Effector CD4-positive, alpha-beta T cell (primary cell): ENCODE measurements around the gene USP17L24. TPM values are rescaled to one million over a fixed set of nuclear protein-coding genes. Genes with fewer than 3 reads are reported as not detected.
"Not testable (repeated sequence)": the region's sequence is repeated elsewhere in the genome, so short reads cannot be mapped to it uniquely, and the experiment has no call there.

Experiments
- DNase-seq: peaks from one replicate; pipeline ENCODE4 v3.0.0-alpha.2; 2020
- total RNA-seq: gene quantifications from one replicate; lab custom pipeline; 2026; lab: John Stamatoyannopoulos, UW

Gene USP17L24, protein sequence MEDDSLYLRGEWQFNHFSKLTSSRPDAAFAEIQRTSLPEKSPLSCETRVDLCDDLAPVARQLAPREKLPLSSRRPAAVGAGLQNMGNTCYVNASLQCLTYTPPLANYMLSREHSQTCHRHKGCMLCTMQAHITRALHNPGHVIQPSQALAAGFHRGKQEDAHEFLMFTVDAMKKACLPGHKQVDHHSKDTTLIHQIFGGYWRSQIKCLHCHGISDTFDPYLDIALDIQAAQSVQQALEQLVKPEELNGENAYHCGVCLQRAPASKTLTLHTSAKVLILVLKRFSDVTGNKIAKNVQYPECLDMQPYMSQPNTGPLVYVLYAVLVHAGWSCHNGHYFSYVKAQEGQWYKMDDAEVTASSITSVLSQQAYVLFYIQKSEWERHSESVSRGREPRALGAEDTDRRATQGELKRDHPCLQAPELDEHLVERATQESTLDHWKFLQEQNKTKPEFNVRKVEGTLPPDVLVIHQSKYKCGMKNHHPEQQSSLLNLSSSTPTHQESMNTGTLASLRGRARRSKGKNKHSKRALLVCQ
- total RNA-seq = not detected

DNA sequence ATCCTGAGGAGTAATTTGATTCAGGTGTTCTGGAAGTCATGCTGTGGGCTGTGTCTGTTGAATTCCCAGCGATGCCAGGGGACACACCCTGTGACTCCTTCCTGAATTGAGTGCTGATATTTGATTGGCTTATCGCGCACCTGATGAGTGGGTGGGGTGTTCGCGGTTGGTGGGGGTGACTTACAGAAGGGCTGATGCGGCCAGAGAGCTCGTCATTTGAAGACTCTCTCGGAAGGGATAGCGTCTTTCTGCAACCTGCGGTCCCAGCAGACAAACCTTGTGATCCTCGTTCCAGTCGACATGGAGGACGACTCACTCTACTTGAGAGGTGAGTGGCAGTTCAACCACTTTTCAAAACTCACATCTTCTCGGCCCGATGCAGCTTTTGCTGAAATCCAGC, at the start of gene USP17L24:
Gene USP17L24, plus strand, starts transcription at position 301 of the 400 bp plus-strand sequence. Its CDS starts 0 bp downstream, at position 301.
- not testable (repeated sequence) for DNase-seq

DNA sequence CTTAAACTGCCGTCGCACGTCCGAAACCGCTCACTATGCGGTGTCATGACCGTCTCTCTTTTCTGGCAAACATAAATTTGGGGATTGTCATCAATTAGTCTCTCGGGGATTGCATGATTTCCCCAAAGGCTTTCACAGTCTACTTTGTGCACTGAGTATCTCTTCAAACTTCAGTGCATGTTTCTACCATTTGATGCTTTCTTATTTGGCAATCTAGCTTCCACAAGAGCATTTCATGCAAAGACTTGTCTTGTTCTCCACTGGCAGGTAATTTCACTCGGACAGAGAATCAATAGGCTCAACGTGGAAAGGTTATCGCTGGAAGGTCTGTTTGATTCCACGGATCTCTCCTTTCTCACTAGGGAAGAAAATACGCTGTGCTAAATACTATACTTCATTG, 774 bp upstream of the USP17L24 start:
- DNase-seq = not testable (repeated sequence)

DNA sequence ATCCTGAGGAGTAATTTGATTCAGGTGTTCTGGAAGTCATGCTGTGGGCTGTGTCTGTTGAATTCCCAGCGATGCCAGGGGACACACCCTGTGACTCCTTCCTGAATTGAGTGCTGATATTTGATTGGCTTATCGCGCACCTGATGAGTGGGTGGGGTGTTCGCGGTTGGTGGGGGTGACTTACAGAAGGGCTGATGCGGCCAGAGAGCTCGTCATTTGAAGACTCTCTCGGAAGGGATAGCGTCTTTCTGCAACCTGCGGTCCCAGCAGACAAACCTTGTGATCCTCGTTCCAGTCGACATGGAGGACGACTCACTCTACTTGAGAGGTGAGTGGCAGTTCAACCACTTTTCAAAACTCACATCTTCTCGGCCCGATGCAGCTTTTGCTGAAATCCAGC, 4.6 kb downstream of the USP17L24 start, which contains the start of gene USP17L25:
Gene USP17L25, plus strand, starts transcription at position 301 of the 400 bp plus-strand sequence. Its CDS starts 0 bp downstream, at position 301.
- DNase-seq = not testable (repeated sequence)

DNA sequence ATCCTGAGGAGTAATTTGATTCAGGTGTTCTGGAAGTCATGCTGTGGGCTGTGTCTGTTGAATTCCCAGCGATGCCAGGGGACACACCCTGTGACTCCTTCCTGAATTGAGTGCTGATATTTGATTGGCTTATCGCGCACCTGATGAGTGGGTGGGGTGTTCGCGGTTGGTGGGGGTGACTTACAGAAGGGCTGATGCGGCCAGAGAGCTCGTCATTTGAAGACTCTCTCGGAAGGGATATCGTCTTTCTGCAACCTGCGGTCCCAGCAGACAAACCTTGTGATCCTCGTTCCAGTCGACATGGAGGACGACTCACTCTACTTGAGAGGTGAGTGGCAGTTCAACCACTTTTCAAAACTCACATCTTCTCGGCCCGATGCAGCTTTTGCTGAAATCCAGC, 9.4 kb downstream of the USP17L24 start, which contains the start of gene USP17L26:
Gene USP17L26, plus strand, starts transcription at position 301 of the 400 bp plus-strand sequence. Its CDS starts 0 bp downstream, at position 301.
- not testable (repeated sequence) for DNase-seq

DNA sequence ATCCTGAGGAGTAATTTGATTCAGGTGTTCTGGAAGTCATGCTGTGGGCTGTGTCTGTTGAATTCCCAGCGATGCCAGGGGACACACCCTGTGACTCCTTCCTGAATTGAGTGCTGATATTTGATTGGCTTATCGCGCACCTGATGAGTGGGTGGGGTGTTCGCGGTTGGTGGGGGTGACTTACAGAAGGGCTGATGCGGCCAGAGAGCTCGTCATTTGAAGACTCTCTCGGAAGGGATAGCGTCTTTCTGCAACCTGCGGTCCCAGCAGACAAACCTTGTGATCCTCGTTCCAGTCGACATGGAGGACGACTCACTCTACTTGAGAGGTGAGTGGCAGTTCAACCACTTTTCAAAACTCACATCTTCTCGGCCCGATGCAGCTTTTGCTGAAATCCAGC, 14.1 kb downstream of the USP17L24 start, which contains the start of gene USP17L5:
Gene USP17L5, plus strand, starts transcription at position 301 of the 400 bp plus-strand sequence. Its CDS starts 0 bp downstream, at position 301.
- DNase-seq = not testable (repeated sequence)

DNA sequence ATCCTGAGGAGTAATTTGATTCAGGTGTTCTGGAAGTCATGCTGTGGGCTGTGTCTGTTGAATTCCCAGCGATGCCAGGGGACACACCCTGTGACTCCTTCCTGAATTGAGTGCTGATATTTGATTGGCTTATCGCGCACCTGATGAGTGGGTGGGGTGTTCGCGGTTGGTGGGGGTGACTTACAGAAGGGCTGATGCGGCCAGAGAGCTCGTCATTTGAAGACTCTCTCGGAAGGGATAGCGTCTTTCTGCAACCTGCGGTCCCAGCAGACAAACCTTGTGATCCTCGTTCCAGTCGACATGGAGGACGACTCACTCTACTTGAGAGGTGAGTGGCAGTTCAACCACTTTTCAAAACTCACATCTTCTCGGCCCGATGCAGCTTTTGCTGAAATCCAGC, 18.9 kb downstream of the USP17L24 start, which contains the start of gene USP17L27:
Gene USP17L27, plus strand, starts transcription at position 301 of the 400 bp plus-strand sequence. Its CDS starts 0 bp downstream, at position 301.
- not testable (repeated sequence) for DNase-seq

DNA sequence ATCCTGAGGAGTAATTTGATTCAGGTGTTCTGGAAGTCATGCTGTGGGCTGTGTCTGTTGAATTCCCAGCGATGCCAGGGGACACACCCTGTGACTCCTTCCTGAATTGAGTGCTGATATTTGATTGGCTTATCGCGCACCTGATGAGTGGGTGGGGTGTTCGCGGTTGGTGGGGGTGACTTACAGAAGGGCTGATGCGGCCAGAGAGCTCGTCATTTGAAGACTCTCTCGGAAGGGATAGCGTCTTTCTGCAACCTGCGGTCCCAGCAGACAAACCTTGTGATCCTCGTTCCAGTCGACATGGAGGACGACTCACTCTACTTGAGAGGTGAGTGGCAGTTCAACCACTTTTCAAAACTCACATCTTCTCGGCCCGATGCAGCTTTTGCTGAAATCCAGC, 23.6 kb downstream of the USP17L24 start, which contains the start of gene USP17L28:
Gene USP17L28, plus strand, starts transcription at position 301 of the 400 bp plus-strand sequence. Its CDS starts 0 bp downstream, at position 301.
- DNase-seq = not testable (repeated sequence)

DNA sequence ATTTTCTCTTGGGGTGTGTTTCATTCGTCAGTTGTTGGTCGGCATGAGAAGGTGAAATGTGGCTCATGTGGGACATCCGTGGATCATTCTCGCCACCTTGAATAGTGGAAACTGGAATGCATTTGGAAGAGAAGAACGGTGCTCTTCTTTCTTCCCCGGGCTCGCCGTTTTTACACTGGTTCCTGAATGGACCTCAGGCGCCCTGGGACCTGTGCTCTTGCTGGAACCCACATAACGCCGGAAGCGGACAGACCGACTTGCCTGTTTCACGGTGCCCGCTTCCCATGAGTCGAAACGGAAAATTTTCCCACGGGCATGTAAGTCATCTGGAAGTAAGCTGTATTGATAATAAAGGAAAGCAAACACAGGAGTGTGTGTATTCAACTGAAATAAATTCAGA, 25.9 kb downstream of the USP17L24 start:
- DNase-seq = not testable (repeated sequence)

DNA sequence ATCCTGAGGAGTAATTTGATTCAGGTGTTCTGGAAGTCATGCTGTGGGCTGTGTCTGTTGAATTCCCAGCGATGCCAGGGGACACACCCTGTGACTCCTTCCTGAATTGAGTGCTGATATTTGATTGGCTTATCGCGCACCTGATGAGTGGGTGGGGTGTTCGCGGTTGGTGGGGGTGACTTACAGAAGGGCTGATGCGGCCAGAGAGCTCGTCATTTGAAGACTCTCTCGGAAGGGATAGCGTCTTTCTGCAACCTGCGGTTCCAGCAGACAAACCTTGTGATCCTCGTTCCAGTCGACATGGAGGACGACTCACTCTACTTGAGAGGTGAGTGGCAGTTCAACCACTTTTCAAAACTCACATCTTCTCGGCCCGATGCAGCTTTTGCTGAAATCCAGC, 28.4 kb downstream of the USP17L24 start, which contains the start of gene USP17L29:
Gene USP17L29, plus strand, starts transcription at position 301 of the 400 bp plus-strand sequence. Its CDS starts 0 bp downstream, at position 301.
- not testable (repeated sequence) for DNase-seq

DNA sequence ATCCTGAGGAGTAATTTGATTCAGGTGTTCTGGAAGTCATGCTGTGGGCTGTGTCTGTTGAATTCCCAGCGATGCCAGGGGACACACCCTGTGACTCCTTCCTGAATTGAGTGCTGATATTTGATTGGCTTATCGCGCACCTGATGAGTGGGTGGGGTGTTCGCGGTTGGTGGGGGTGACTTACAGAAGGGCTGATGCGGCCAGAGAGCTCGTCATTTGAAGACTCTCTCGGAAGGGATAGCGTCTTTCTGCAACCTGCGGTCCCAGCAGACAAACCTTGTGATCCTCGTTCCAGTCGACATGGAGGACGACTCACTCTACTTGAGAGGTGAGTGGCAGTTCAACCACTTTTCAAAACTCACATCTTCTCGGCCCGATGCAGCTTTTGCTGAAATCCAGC, 37.9 kb downstream of the USP17L24 start, which contains the start of gene USP17L30:
Gene USP17L30, plus strand, starts transcription at position 301 of the 400 bp plus-strand sequence. Its CDS starts 0 bp downstream, at position 301.
- DNase-seq = not testable (repeated sequence)
